ENCODE results near the gene NSUN4.

The NSUN4 gene

GRCh38 chr1:46343351-46343695, 2.7 kb downstream of the NSUN4 start:
- H3K4me3 ChIP-seq (replicated peaks; ENCODE audit: insufficient read depth, low read length), result no peak overlapping the region

GRCh38 chr1:46343705-46344104, 3.1 kb downstream of the NSUN4 start:
- TF ChIP-seq GABPA (IDR thresholded peaks at IDR 0.05; ENCODE audit: low read depth), result no peak
- no peak for TF ChIP-seq SPI1 (IDR thresholded peaks at IDR 0.05; ENCODE audit: borderline replicate concordance, low read depth)
- no peak for TF ChIP-seq CTCF (IDR thresholded peaks at IDR 0.05; ENCODE audit: insufficient read depth, low read length)
- TF ChIP-seq POLR2AphosphoS5 (IDR thresholded peaks at IDR 0.05; ENCODE audit: low read depth), result no peak
- no peak for TF ChIP-seq REST (IDR thresholded peaks at IDR 0.05; ENCODE audit: insufficient replicate concordance, low read depth)
- no peak for DNase-seq (ENCODE audit: low read depth in 1 of 2, low spot score in 1 of 2)
- Histone ChIP-seq H3K27me3 (ENCODE audit: insufficient read depth, poor library complexity, severe bottlenecking) (no peaks in the 10 kb centered on the region), H3K27ac (replicated peaks) (no peak overlapping the region), H3K4me3 (replicated peaks; ENCODE audit: insufficient read depth, low read length) (no peak overlapping the region)

More at GRCh38 chr1:46343351-46343695, 2.7 kb downstream of the NSUN4 start:
- TF ChIP-seq GABPA (IDR thresholded peaks at IDR 0.05; ENCODE audit: low read depth) (no peak), POLR2AphosphoS5 (IDR thresholded peaks at IDR 0.05; ENCODE audit: low read depth) (no peak), SPI1 (IDR thresholded peaks at IDR 0.05; ENCODE audit: borderline replicate concordance, low read depth) (no peak), REST (IDR thresholded peaks at IDR 0.05; ENCODE audit: insufficient replicate concordance, low read depth) (no peak), CTCF (IDR thresholded peaks at IDR 0.05; ENCODE audit: insufficient read depth, low read length) (no peak)
- H3K27me3 ChIP-seq (ENCODE audit: insufficient read depth, poor library complexity, severe bottlenecking), result no peaks in the 10 kb centered on the region
- no peak overlapping the region for H3K27ac ChIP-seq (replicated peaks)
- no peak for DNase-seq (ENCODE audit: low read depth in 1 of 2, low spot score in 1 of 2)

GRCh38 chr1:46344481-46344880, 3.9 kb downstream of the NSUN4 start:
- Histone ChIP-seq H3K27ac (replicated peaks) (no peak overlapping the region), H3K4me3 (replicated peaks; ENCODE audit: insufficient read depth, low read length) (no peak overlapping the region), H3K27me3 (ENCODE audit: insufficient read depth, poor library complexity, severe bottlenecking) (no peaks in the 10 kb centered on the region)
- DNase-seq (ENCODE audit: low read depth in 1 of 2, low spot score in 1 of 2), result no peak
- no peak for TF ChIP-seq CTCF (IDR thresholded peaks at IDR 0.05; ENCODE audit: insufficient read depth, low read length)
- TF ChIP-seq GABPA (IDR thresholded peaks at IDR 0.05; ENCODE audit: low read depth), result no peak
- TF ChIP-seq SPI1 (IDR thresholded peaks at IDR 0.05; ENCODE audit: borderline replicate concordance, low read depth), result no peak

- TF ChIP-seq POLR2AphosphoS5 (IDR thresholded peaks at IDR 0.05; ENCODE audit: low read depth), result no peak
- no peak for TF ChIP-seq SPI1 (IDR thresholded peaks at IDR 0.05; ENCODE audit: borderline replicate concordance, low read depth)
- TF ChIP-seq REST (IDR thresholded peaks at IDR 0.05; ENCODE audit: insufficient replicate concordance, low read depth), result no peak
- TF ChIP-seq GABPA (IDR thresholded peaks at IDR 0.05; ENCODE audit: low read depth), result no peak
- no peak for TF ChIP-seq CTCF (IDR thresholded peaks at IDR 0.05; ENCODE audit: insufficient read depth, low read length)
- H3K27me3 ChIP-seq (ENCODE audit: insufficient read depth, poor library complexity, severe bottlenecking), result no peaks in the 10 kb centered on the region
Observed at GRCh38 chr1:46345281-46345680, 4.7 kb downstream of the NSUN4 start.

More at GRCh38 chr1:46345281-46345680, 4.7 kb downstream of the NSUN4 start:
- no peak for DNase-seq (ENCODE audit: low read depth in 1 of 2, low spot score in 1 of 2)
- H3K4me3 ChIP-seq (replicated peaks; ENCODE audit: insufficient read depth, low read length), result no peak overlapping the region
- H3K27ac ChIP-seq (replicated peaks), result no peak overlapping the region
